TTC549 (cell line): ENCODE measurements around the gene SLC25A25.
A peak's percentile ranks its signal among the peaks of the same experiment; 100 is the strongest.
"Not testable (repeated sequence)": the region's sequence is repeated elsewhere in the genome, so short reads cannot be mapped to it uniquely, and the experiment has no call there.

Source experiments
- FAIRE-seq: peaks from 2 replicates; lab custom pipeline; 2012; peaks lifted over from hg19 to GRCh38; lab: Jason Lieb, UNC

The SLC25A25 gene

GRCh38 chr9:128067645-128068385 lies at the start of gene SLC25A25:
TSS of gene SLC25A25 (plus strand) at chr9:128068232. CDS start at chr9:128068320, 88 bp downstream.
- FAIRE-seq, result peak; percentile 79

- no peak for FAIRE-seq
Measured at GRCh38 chr9:128020692-128021091, 47.3 kb upstream of the SLC25A25 start.

- no peak for FAIRE-seq
Measured at GRCh38 chr9:128021098-128021497, 46.9 kb upstream of the SLC25A25 start.

- no peak for FAIRE-seq
Measured at GRCh38 chr9:128022886-128023285, 45.1 kb upstream of the SLC25A25 start.

GRCh38 chr9:128023671-128024070 lies 44.4 kb upstream of the SLC25A25 start:
- not testable (repeated sequence) for FAIRE-seq

- no peak for FAIRE-seq
Measured at GRCh38 chr9:128024761-128025308, 43.2 kb upstream of the SLC25A25 start.

GRCh38 chr9:128025736-128026135 lies 42.3 kb upstream of the SLC25A25 start:
- FAIRE-seq, result no peak

GRCh38 chr9:128026255-128026772 lies 41.7 kb upstream of the SLC25A25 start:
- FAIRE-seq, result no peak

- FAIRE-seq, result no peak
Measured at GRCh38 chr9:128026773-128027541, 41.1 kb upstream of the SLC25A25 start.

- no peak for FAIRE-seq
Measured at GRCh38 chr9:128027705-128028104, 40.3 kb upstream of the SLC25A25 start.

- FAIRE-seq, result no peak
Measured at GRCh38 chr9:128033609-128034008, 34.4 kb upstream of the SLC25A25 start.

- no peak for FAIRE-seq
Measured at GRCh38 chr9:128034821-128035652, 33.0 kb upstream of the SLC25A25 start.

GRCh38 chr9:128036522-128036921 lies 31.5 kb upstream of the SLC25A25 start:
- not testable (repeated sequence) for FAIRE-seq

- FAIRE-seq, result not testable (repeated sequence)
Measured at GRCh38 chr9:128040783-128041182, 27.2 kb upstream of the SLC25A25 start.

GRCh38 chr9:128042043-128042442 lies 26.0 kb upstream of the SLC25A25 start:
- no peak for FAIRE-seq

- FAIRE-seq, result no peak
Measured at GRCh38 chr9:128043467-128043868, 24.6 kb upstream of the SLC25A25 start.

GRCh38 chr9:128045409-128045808 lies 22.6 kb upstream of the SLC25A25 start:
- not testable (repeated sequence) for FAIRE-seq

- FAIRE-seq, result no peak
Measured at GRCh38 chr9:128045831-128046230, 22.2 kb upstream of the SLC25A25 start.

GRCh38 chr9:128047231-128047630 lies 20.8 kb upstream of the SLC25A25 start:
- FAIRE-seq, result no peak

- no peak for FAIRE-seq
Measured at GRCh38 chr9:128048663-128049062, 19.4 kb upstream of the SLC25A25 start.

- FAIRE-seq, result no peak
Measured at GRCh38 chr9:128049843-128050242, 18.2 kb upstream of the SLC25A25 start.
